Bronchial epithelial cell (primary cell): ENCODE measurements around the gene VEGFA. TPM values are rescaled to one million over a fixed set of nuclear protein-coding genes. Genes with fewer than 3 reads are reported as not detected.
"Not testable (repeated sequence)": the region's sequence is repeated elsewhere in the genome, so short reads cannot be mapped to it uniquely, and the experiment has no call there.

Experiments
- DNase-seq: peaks from one replicate; pipeline ENCODE4 v3.0.0-alpha.2; 2010; ENCODE audit warnings: low read depth
- FAIRE-seq: peaks from 2 replicates; lab custom pipeline; 2011; peaks lifted over from hg19 to GRCh38; lab: Jason Lieb, UNC
- H3K27me3 ChIP-seq: 2 replicates; pipeline ENCODE4 v1.5.1; 2011; ENCODE audit warnings: low read length; ENCODE audit not compliant: control insufficient read depth, insufficient read depth
- H3K36me3 ChIP-seq: 2 replicates; pipeline ENCODE4 v1.5.1; 2011; ENCODE audit warnings: low read length; ENCODE audit not compliant: control insufficient read depth, insufficient read depth
- H3K4me3 ChIP-seq: 2 replicates; pipeline ENCODE4 v1.5.1; 2011; ENCODE audit warnings: mild to moderate bottlenecking, low read depth, low read length, control low read depth
- total RNA-seq: library from RNA; depleted of rRNA; stranded (reverse); fragments of >200 nt; gene quantifications from 2 replicates; pipeline ENCODE4 v1.2.1, GENCODE V29; 2014
- TF ChIP-seq, protein P1 (sequence below): IDR thresholded peaks from 2 replicates; pipeline ENCODE4 v1.5.1; 2011; ENCODE audit warnings: mild to moderate bottlenecking, moderate library complexity, low read length, control low read depth, inconsistent platforms; ENCODE audit not compliant: insufficient read depth, severe bottlenecking

VEGFA gene
- total RNA-seq, 1 donor from 2014 or later: 391 TPM

DNA sequence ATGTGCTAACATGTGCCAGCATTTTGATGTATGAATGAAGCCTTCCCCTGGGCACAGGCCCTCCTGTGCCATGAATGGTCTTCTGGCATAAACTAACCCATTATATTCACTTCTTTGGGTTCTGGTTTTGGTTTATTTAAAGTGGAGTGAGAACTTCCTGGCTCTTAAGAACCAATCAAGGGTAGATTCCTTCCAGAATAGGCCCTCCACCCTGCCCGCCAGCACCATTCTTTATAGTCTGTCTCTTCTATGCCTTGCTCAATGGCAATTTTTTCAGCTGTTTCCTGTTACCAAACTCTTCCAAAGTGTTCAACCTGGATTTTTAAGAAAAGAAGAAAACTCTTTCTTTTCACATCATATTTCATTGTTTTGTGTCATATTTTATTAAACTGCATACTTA, 44.1 kb downstream of the VEGFA start:
- FAIRE-seq (no peak), DNase-seq (no peak)
- Histone ChIP-seq H3K36me3 (no peaks in the 10 kb centered on the region), H3K27me3 (no peaks in the 10 kb centered on the region), H3K4me3 (no peak overlapping the region)
- TF ChIP-seq, protein P1, sequence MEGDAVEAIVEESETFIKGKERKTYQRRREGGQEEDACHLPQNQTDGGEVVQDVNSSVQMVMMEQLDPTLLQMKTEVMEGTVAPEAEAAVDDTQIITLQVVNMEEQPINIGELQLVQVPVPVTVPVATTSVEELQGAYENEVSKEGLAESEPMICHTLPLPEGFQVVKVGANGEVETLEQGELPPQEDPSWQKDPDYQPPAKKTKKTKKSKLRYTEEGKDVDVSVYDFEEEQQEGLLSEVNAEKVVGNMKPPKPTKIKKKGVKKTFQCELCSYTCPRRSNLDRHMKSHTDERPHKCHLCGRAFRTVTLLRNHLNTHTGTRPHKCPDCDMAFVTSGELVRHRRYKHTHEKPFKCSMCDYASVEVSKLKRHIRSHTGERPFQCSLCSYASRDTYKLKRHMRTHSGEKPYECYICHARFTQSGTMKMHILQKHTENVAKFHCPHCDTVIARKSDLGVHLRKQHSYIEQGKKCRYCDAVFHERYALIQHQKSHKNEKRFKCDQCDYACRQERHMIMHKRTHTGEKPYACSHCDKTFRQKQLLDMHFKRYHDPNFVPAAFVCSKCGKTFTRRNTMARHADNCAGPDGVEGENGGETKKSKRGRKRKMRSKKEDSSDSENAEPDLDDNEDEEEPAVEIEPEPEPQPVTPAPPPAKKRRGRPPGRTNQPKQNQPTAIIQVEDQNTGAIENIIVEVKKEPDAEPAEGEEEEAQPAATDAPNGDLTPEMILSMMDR: no peak

- DNase-seq: no peak
- no peak overlapping the region for H3K4me3 ChIP-seq
- no peak for FAIRE-seq
- TF ChIP-seq, protein P1: no peak
- H3K27me3 ChIP-seq: no peaks in the 10 kb centered on the region
- no peaks in the 10 kb centered on the region for H3K36me3 ChIP-seq
Observed at GRCh38 chr6:43814865-43815264, 44.9 kb downstream of the VEGFA start.

DNA sequence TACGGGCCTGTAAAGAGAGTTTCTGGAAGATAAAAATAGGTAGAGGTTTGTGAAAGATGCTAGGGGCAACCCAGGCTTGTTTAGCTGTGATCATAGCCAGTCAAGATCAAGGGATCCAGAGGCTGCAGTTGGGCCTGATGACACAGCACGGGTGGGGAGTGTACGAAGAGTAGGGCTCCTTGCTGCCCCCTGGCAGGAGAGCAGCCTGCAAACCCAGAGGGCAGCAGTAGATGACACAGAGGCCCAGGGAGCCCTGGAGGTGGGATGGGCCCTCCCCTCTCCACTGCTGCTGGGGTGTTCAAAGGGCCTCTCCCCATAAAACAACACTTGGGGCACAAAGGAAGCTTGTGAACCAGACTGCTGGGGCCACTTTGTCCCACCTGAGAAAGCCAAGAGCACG, 47.2 kb downstream of the VEGFA start:
- TF ChIP-seq, protein P1: peak; percentile 39
- DNase-seq: peak; percentile 37
- no peak for FAIRE-seq

GRCh38 chr6:43818973-43819372, 49.0 kb downstream of the VEGFA start:
- H3K4me3 ChIP-seq, H3K27me3 ChIP-seq, FAIRE-seq, H3K36me3 ChIP-seq, DNase-seq: not testable (repeated sequence)

More for the DNA sequence above, 47.2 kb downstream of the VEGFA start:
- H3K27me3 ChIP-seq: no peaks in the 10 kb centered on the region
- no peak overlapping the region for H3K4me3 ChIP-seq
- H3K36me3 ChIP-seq: no peaks in the 10 kb centered on the region

DNA sequence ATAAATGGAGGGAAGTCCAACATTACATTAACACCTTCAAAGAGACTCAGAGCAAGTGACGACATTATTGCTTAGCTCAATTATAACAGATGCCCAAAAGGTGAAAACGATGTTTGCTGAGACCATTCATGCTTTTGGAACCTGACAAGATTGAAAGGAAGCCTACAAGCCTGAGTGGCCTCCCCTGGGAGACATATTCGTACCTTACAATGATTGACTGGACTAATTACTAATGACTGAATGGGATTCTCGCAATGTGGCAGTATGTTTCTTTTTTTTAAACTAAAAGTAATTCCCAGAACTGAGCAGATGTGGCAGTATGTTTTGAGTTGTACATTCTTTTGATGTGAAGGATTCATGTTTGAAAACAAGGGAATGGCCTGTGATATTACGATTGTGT, 49.9 kb downstream of the VEGFA start:
- TF ChIP-seq, protein P1: no peak
- H3K27me3 ChIP-seq: peaks cover 2% of the 10 kb centered on the region
- FAIRE-seq: no peak
- DNase-seq: no peak
- no peaks in the 10 kb centered on the region for H3K36me3 ChIP-seq
- H3K4me3 ChIP-seq: no peak overlapping the region

- FAIRE-seq: no peak
- DNase-seq: no peak
Observed at GRCh38 chr6:43820486-43820885, 50.5 kb downstream of the VEGFA start.

More at GRCh38 chr6:43820486-43820885, 50.5 kb downstream of the VEGFA start:
- TF ChIP-seq, protein P1: no peak
- H3K4me3 ChIP-seq: no peak overlapping the region
- no peaks in the 10 kb centered on the region for H3K36me3 ChIP-seq
- H3K27me3 ChIP-seq: peaks cover 4% of the 10 kb centered on the region
